ACHN (cell line): ENCODE results near the gene AIDA.
A peak's percentile ranks its signal among the peaks of the same experiment; 100 is the strongest.
"Not testable (repeated sequence)": the region's sequence is repeated elsewhere in the genome, so short reads cannot be mapped to it uniquely, and the experiment has no call there.

Experiments
- DNase-seq: peaks from one replicate; pipeline ENCODE4 v3.0.0-alpha.2; 2015
- in situ Hi-C: cut with HindIII; loops from 2 replicates; pipeline ENCODE4 v1.10.0; 2017; ENCODE audit warnings: low sequenced_read_pairs, low pct_ligation_motif_present, low pct_unique_long_range_greater_than_20kb

The AIDA gene

DNA sequence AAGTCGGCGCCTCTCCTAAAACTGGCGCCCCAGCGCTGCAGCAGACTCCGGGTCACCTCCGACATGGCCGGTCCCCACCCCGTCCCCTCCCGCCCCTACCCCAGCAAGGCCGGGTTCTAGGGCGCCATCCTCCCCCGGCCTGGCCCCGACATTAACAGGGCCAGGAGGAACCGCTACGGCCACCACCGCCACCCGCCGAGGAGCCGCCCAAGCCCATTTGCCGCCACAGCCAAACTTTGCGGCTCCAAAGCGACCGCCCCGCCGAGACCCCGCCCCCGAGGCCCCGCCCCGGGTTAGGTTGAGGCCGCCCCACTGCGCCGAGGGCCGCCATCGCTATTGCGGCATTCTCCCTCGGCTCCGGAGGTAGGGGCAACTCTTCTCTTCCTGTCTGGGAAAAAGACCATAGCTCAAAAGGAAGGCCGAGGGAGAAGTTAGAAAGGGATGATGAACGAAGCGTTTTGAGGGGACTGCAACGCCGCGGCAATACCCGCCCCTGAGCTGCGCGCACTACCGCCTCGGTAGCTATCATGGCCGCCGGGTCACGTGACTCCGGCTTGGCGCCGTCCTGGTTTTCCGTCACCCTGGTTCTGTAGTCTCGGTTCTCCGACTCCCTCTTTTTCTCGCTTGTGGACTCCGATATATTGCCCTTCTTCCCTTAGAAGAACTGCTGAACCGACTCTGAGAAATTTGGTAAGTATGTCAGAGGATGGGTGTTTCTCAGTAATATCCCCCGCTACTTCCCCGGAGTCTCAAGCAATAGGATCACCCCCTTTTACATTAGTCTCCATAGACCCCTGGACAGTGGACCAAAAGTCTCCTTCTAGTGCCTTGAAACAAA lies at the start of gene AIDA, which contains the start of gene BROX:
AIDA (minus strand) TSS at position 239 of the 838 bp plus-strand sequence; CDS start at position 65, 174 bp downstream.
BROX (plus strand) TSS at position 312 of the 838 bp plus-strand sequence. CDS start 3,136 bp downstream, outside the sequence.
- peak; percentile 85 for DNase-seq

GRCh38 chr1:222761083-222761482 lies 48.8 kb upstream of the AIDA start:
- in situ Hi-C loops = no loop called here
- DNase-seq = no peak

More for the DNA sequence above, at the start of gene AIDA, which contains the start of gene BROX:
- in situ Hi-C loops = no loop called here

- in situ Hi-C loops = no loop called here
- no peak for DNase-seq
These were observed 47.3 kb upstream of the AIDA start for GRCh38 chr1:222759451-222760035.

GRCh38 chr1:222757646-222758268 lies 45.5 kb upstream of the AIDA start:
- in situ Hi-C loops = no loop called here
- no peak for DNase-seq

GRCh38 chr1:222754366-222755139 lies 42.3 kb upstream of the AIDA start:
- in situ Hi-C loops = no loop called here
- peak; percentile 48 for DNase-seq

DNA sequence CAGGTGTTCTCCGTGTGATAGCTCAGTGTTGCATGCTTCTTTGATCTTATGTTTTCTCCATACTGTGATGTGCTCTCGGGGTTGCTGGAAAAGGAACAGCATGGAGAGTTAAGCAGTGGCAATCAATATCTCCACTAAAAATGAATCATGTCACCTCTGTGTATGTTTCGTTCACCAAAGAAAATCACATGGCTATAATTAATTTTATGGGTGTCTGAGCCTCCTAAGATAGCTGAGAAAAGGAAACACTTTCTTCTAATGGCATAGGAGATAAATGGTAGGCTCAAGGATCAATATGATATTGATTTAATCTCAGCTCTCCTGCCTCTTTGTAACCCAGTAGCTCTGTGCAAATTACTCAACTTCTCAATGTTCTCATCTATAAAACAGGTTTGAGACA lies 39.0 kb upstream of the AIDA start:
- DNase-seq = no peak
- in situ Hi-C loops = no loop called here

DNA sequence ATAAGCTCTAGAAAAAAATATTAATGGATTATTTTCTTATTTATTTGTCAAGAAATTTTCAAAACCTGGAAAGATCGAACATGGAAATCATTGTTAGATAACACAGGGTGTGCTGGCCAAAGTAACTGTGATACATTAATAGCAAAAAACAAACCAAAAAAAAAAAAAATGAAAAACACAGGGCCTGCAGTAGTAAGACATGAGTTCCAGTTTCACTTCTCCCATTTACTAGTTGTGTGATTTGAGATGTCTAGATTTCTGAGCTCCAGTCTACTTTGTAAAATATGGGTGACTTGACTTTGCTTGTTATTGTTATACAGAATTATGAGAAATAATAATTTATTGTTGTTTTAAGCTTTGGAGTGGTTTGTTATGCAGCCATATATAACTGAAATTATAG lies 38.4 kb upstream of the AIDA start:
- in situ Hi-C loops = no loop called here

GRCh38 chr1:222749927-222750326 lies 37.6 kb upstream of the AIDA start:
- DNase-seq = no peak
- in situ Hi-C loops = no loop called here

More for the DNA sequence above, 38.4 kb upstream of the AIDA start:
- DNase-seq = no peak

GRCh38 chr1:222741630-222742457 lies 29.6 kb upstream of the AIDA start:
- in situ Hi-C loops, DNase-seq: not testable (repeated sequence)

DNA sequence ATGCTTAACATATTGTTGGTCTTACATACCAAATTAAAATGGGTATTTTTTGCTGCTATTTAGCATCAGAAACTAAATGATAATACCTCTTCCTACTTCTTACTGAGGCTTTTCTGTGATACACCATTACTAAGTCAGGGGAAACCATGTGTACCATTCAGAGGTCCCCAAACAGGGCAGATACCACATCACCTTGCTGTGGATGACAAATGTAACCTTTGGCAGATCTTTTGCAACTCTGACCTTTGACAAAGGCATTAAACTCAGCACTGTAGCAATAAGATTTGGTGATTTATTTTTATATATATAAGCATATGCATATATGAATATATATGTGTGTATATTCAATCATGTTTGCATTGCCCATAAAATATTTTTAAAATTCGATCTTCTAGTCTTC lies 27.6 kb upstream of the AIDA start:
- in situ Hi-C loops = no loop called here
- DNase-seq = no peak

GRCh38 chr1:222739465-222739864 lies 27.2 kb upstream of the AIDA start:
- in situ Hi-C loops = no loop called here
- no peak for DNase-seq

GRCh38 chr1:222736972-222737371 lies 24.7 kb upstream of the AIDA start, which contains the start of gene FAM177B:
Gene FAM177B (plus strand): TSS chr1:222737202. CDS start chr1:222746546, 9,344 bp downstream.
- no peak for DNase-seq
- in situ Hi-C loops = no loop called here

DNA sequence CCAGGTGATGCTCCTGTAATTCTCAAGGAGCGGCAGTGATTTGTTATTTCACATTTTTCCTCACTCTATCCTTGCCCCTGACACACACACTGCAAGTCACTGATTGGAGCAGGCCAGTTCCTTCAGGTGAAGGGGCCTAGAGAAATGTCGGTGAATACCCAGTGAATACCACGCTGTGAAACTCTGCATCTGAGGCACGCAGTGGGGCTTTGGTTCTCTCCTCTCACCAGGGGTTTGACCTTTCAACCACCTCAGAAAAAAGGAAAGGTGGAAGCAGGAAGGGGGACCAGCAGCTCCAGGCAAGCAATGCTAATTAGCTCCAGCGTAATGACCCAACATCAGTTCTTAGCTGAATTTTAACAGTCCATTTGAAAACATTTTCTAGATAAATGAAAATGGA lies 24.2 kb upstream of the AIDA start:
- in situ Hi-C loops = no loop called here
- DNase-seq = no peak

DNA sequence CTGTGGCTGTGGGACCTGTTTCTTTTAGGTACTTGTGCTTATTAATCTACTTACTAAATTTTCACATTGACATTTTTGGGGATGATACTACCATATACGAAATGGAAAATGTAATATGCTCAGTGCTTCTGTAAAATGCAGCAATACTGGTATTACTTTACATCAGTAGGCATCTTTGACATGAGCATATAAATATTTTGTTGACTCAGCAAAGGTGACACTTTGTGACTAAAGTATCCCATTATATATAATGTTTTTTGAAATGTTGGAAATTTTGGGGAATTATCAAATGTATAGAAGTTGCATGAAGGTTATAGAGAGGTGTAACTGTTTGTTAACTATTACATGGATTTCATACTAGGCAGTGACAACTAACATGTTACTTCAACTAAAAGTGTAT lies 22.4 kb upstream of the AIDA start:
- no peak for DNase-seq
- in situ Hi-C loops = no loop called here

- in situ Hi-C loops = no loop called here
- DNase-seq = no peak
These were observed 20.2 kb upstream of the AIDA start for GRCh38 chr1:222732216-222733159.

DNA sequence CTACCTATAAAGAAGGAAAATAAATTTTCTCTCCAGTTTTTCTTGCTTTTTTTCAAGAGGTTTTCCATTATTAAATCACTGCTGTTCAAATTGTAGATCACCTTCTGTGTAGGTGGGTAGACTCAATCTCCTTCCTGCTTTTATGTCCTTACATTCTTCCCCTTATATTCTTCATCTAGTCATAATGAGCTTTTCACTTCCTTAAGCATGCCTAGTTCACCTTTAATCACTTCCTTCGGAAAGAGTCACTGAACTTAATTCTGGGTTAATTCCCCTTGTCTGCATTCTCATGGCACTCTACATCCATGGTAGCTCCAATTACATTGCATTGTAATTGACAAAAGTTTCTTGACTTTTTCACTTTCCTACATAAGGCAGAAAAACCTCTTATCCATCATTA lies 18.6 kb upstream of the AIDA start:
- in situ Hi-C loops = no loop called here
- no peak for DNase-seq

DNA sequence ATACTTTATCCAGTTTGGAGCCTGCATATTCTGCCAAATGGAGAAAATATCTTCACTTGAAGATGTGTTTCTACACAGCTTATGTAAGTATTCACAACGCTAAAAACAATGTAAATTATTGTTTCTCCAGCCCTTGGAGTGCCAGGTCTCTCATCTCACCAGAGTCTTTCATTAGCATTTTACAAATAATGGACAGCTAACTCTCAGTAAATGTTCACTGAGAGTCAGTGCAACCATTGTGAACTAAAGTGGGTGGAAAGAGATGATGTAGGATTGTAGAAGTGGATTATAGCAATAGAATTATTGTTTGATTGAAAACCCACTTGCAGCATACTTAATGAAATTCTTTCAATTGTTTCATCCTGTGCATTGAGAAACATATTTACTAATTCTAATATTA lies 16.5 kb upstream of the AIDA start:
- in situ Hi-C loops = no loop called here
- no peak for DNase-seq
